Measurements from ENCODE around the gene ASTN2.

Gene ASTN2

GRCh38 chr9:117413346-117414219 is 1.3 kb downstream of the ASTN2 start:
- DNase-seq (ENCODE audit: low read depth), result no peak

- DNase-seq (ENCODE audit: low read depth), result no peak
These were observed 2.0 kb downstream of the ASTN2 start for GRCh38 chr9:117412841-117413240.

- DNase-seq (ENCODE audit: low read depth), result no peak
These were observed 2.7 kb downstream of the ASTN2 start for GRCh38 chr9:117412006-117412715.

- DNase-seq (ENCODE audit: low read depth), result no peak
These were observed 3.3 kb downstream of the ASTN2 start for GRCh38 chr9:117411547-117411946.

GRCh38 chr9:117409321-117409720 is 5.5 kb downstream of the ASTN2 start:
- no peak for DNase-seq (ENCODE audit: low read depth)

GRCh38 chr9:117407436-117408022 is 7.3 kb downstream of the ASTN2 start:
- no peak for DNase-seq (ENCODE audit: low read depth)

GRCh38 chr9:117405950-117406705 is 8.7 kb downstream of the ASTN2 start:
- no peak for DNase-seq (ENCODE audit: low read depth)

GRCh38 chr9:117403848-117404247 is 11.0 kb downstream of the ASTN2 start:
- no peak for DNase-seq (ENCODE audit: low read depth)

GRCh38 chr9:117403403-117403811 is 11.4 kb downstream of the ASTN2 start:
- DNase-seq (ENCODE audit: low read depth), result no peak

GRCh38 chr9:117400171-117400570 is 14.7 kb downstream of the ASTN2 start:
- no peak for DNase-seq (ENCODE audit: low read depth)

GRCh38 chr9:117395151-117395650 is 19.7 kb downstream of the ASTN2 start:
- DNase-seq (ENCODE audit: low read depth), result no peak

GRCh38 chr9:117394655-117395054 is 20.2 kb downstream of the ASTN2 start:
- no peak for DNase-seq (ENCODE audit: low read depth)

- no peak for DNase-seq (ENCODE audit: low read depth)
These were observed 21.9 kb downstream of the ASTN2 start for GRCh38 chr9:117392992-117393391.

- DNase-seq (ENCODE audit: low read depth), result no peak
These were observed 27.4 kb downstream of the ASTN2 start for GRCh38 chr9:117387422-117387821.

GRCh38 chr9:117379341-117379740 is 35.5 kb downstream of the ASTN2 start:
- DNase-seq (ENCODE audit: low read depth), result no peak

- DNase-seq (ENCODE audit: low read depth), result no peak
These were observed 37.8 kb downstream of the ASTN2 start for GRCh38 chr9:117377046-117377445.

- no peak for DNase-seq (ENCODE audit: low read depth)
These were observed 38.9 kb downstream of the ASTN2 start for GRCh38 chr9:117375956-117376355.

- no peak for DNase-seq (ENCODE audit: low read depth)
These were observed 40.7 kb downstream of the ASTN2 start for GRCh38 chr9:117374076-117374725.

GRCh38 chr9:117368684-117369230 is 46.1 kb downstream of the ASTN2 start:
- DNase-seq (ENCODE audit: low read depth), result no peak

GRCh38 chr9:117365438-117365837 is 49.4 kb downstream of the ASTN2 start:
- no peak for DNase-seq (ENCODE audit: low read depth)

GRCh38 chr9:117363006-117363405 is 51.9 kb downstream of the ASTN2 start:
- no peak for DNase-seq (ENCODE audit: low read depth)

Measured in HS-27A (cell line).